ENCODE measurements around the gene FGFR2. TPM values are rescaled to one million over a fixed set of nuclear protein-coding genes. Genes with fewer than 3 reads are reported as not detected.

Gene FGFR2
- total and polyA plus RNA-seq, 8 donors, result 48.0 to 350 (median 278) TPM

DNA sequence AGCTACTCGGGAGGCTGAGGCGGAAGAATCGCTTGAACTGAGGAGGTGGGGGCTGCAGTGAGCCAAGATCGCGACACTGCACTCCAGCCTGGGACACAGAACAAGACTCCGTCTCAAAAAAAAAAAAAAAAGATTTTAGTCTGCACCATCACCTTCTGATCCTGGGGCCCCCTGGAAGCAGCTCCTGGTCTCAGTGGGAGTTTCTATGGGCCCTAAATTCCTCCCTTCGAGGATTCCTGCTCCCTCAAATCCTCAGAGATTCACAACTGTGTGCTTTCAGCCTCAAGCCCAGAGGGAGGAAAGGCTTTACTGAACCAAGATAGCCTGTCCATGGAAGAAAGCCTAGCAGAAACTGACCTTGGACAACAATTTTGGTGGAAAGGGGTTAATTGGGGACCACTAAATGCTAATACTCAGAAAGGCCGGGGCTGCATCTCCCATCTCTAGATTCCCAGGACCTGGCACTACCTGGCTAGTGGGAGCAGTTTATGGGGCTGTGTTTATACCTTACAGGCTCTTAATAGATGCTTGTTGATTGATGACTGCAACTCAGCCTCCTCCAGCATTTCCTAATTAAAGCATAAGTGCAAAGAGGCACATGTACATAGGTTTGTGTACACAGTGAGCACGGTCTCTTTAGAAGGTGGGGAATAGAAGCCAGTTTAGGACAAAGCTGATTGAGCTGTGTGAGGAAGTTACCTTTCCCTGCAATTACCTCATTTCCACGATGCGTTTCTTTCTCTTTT, 9.2 kb upstream of the FGFR2 start:
- intact Hi-C loops (cut with DNase I), result loop anchor here in 1 of 2 donors (10.0 kb wide), 1 partner anchor 663 kb away; no protein-coding TSS in a partner anchor
- Histone ChIP-seq H3K27me3 (peaks cover 0 to 54% of the 10 kb centered on the region in 2 donors), H3K36me3 (no peaks in the 10 kb centered on the region), H3K9me3 (no peaks in the 10 kb centered on the region), H3K4me3 (no peak overlapping the region), H3K27ac (no peak overlapping the region), H3K4me1 (peaks cover 0 to 7% of the 10 kb centered on the region in 2 donors)
- DNase-seq (no peak), ATAC-seq (peak; percentile 20)
- TF ChIP-seq, protein P1, sequence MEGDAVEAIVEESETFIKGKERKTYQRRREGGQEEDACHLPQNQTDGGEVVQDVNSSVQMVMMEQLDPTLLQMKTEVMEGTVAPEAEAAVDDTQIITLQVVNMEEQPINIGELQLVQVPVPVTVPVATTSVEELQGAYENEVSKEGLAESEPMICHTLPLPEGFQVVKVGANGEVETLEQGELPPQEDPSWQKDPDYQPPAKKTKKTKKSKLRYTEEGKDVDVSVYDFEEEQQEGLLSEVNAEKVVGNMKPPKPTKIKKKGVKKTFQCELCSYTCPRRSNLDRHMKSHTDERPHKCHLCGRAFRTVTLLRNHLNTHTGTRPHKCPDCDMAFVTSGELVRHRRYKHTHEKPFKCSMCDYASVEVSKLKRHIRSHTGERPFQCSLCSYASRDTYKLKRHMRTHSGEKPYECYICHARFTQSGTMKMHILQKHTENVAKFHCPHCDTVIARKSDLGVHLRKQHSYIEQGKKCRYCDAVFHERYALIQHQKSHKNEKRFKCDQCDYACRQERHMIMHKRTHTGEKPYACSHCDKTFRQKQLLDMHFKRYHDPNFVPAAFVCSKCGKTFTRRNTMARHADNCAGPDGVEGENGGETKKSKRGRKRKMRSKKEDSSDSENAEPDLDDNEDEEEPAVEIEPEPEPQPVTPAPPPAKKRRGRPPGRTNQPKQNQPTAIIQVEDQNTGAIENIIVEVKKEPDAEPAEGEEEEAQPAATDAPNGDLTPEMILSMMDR (IDR thresholded peaks at IDR 0.05), result no peak

DNA sequence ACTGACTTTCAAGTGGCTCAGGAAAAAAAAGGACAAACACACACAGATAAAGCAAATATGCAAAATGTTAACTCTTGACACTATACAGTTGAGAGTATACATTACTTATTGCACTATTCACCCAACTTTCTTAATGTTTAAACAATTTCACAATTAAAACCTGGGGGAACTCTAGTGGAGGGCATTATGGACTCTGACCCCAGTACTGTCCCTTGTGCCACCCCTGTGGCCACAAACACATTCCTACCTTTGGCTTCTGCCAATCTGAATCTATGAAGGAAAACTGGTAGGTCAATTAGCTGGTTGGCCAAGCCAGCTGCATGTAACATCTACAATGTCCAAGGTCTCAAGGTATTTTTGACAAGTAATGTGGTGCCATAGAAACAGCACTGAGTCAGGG, 7.5 kb upstream of the FGFR2 start:
- Histone ChIP-seq H3K27me3 (peaks cover 3 to 71% of the 10 kb centered on the region in 2 donors), H3K9me3 (no peaks in the 10 kb centered on the region), H3K36me3 (no peaks in the 10 kb centered on the region), H3K27ac (no peak overlapping the region), H3K4me1 (peaks cover 0 to 7% of the 10 kb centered on the region in 2 donors), H3K4me3 (no peak overlapping the region)
- no peak for DNase-seq
- TF ChIP-seq, protein P1 (IDR thresholded peaks at IDR 0.05), result no peak
- intact Hi-C loops (cut with DNase I), result loop anchor here in 1 of 2 donors (10.0 kb wide), 1 partner anchor 661 kb away; no protein-coding TSS in a partner anchor
- no peak for ATAC-seq

DNA sequence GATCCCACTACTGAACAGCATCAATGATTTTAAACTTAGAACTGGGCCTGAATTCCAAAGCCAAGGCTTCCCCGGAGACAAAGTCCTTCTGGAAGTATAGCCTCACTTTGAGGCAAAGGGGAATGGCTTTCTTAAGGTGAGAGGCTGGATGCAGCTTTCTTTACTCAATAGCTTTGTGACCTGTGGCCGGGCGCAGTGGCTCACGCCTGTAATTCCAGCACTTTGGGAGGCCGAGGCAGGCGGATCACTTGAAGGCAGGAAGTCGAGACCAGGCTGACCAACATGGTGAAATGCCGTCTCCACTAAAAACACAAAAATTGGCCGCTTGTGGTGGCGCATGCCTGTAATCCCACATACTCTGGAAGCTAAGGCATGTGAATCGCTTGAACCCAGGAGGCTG, 3.2 kb upstream of the FGFR2 start:
- intact Hi-C loops (cut with DNase I), result loop anchor here in 1 of 2 donors (10.0 kb wide), 1 partner anchor 657 kb away; no protein-coding TSS in a partner anchor
- H3K27ac ChIP-seq, result no peak overlapping the region
- peaks cover 27 to 83% of the 10 kb centered on the region in 2 donors for H3K27me3 ChIP-seq
- H3K4me3 ChIP-seq, result no peak overlapping the region
- peaks cover 0 to 4% of the 10 kb centered on the region in 2 donors for H3K4me1 ChIP-seq
- DNase-seq (no peak), ATAC-seq (no peak)
- TF ChIP-seq, protein P1 (IDR thresholded peaks at IDR 0.05), result no peak
- H3K36me3 ChIP-seq, result no peaks in the 10 kb centered on the region
- H3K9me3 ChIP-seq, result no peaks in the 10 kb centered on the region

DNA sequence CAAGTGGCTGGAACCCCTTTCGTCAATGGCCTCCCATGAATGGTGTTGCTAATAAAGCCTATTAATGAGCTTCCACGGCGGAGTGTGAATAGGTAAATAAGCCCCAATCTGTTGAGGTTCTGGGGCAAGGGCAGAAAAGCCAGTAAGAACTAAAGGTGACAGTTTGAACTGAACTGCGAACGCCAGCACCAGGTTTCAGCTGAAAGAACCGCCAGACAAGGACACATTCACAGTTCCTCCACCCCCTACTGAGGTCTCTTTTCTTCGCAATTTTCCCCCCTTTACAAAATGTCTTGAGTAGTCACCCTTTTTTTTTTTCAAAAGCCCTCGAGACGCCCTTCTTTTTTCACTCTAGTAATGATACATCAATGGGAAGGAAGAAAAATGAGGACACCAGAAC, 2.4 kb upstream of the FGFR2 start:
- H3K4me1 ChIP-seq, result peaks cover 0 to 4% of the 10 kb centered on the region in 2 donors
- H3K27me3 ChIP-seq, result peaks cover 27 to 83% of the 10 kb centered on the region in 2 donors
- no peak overlapping the region for H3K27ac ChIP-seq
- DNase-seq (no peak), ATAC-seq (no peak)
- H3K9me3 ChIP-seq, result no peaks in the 10 kb centered on the region
- intact Hi-C loops (cut with DNase I), result loop anchor here in 1 of 2 donors (10.0 kb wide), 1 partner anchor 656 kb away; no protein-coding TSS in a partner anchor
- no peaks in the 10 kb centered on the region for H3K36me3 ChIP-seq
- H3K4me3 ChIP-seq, result no peak overlapping the region
- TF ChIP-seq, protein P1 (IDR thresholded peaks at IDR 0.05), result no peak

DNA sequence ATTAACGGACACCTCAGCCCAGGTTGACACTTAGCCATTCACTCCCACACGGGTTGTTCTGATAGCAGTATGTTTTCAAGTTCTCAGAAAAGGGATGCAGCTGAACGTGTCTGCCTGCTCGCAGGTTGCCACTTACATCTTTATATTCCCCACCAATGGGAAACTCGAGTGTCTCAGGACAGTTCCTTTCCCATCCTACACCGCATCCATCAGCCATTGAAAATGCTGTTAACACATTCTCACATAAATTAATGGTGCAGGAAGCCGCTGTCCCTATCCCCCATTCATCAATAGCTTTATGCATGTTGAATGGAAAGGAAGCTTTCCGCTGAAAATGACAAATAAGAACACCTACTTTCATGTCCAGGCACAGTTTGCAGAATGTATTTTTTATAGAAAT, 1.7 kb upstream of the FGFR2 start:
- no peak overlapping the region for H3K4me3 ChIP-seq
- TF ChIP-seq, protein P1 (IDR thresholded peaks at IDR 0.05), result no peak
- H3K4me1 ChIP-seq, result peaks cover 3 to 4% of the 10 kb centered on the region in 2 donors
- no peak overlapping the region for H3K27ac ChIP-seq
- H3K27me3 ChIP-seq, result peaks cover 27 to 89% of the 10 kb centered on the region in 2 donors
- ATAC-seq, result no peak
- H3K9me3 ChIP-seq, result no peaks in the 10 kb centered on the region
- H3K36me3 ChIP-seq, result no peaks in the 10 kb centered on the region
- intact Hi-C loops (cut with DNase I), result loop anchor here in 1 of 2 donors (10.0 kb wide), 1 partner anchor 655 kb away; no protein-coding TSS in a partner anchor
- no peak for DNase-seq

Data from left lung (tissue), 10 donors.